Stimulated activated CD8-positive, alpha-beta memory T cell treated with anti-CD3 and anti-CD28 coated beads, Interleukin-2, amount 100 ng/mL, for 1 hour (primary cell): ENCODE measurements around the gene WIPF3.
"Not testable (repeated sequence)": the region's sequence is repeated elsewhere in the genome, so short reads cannot be mapped to it uniquely, and the experiment has no call there.

Experiments used
- DNase-seq, 2 donors: peaks; one replicate each; pipeline ENCODE4 v3.0.0-alpha.2; 2020; ENCODE audit warnings: low read depth in 2 of 2

WIPF3 gene

DNA sequence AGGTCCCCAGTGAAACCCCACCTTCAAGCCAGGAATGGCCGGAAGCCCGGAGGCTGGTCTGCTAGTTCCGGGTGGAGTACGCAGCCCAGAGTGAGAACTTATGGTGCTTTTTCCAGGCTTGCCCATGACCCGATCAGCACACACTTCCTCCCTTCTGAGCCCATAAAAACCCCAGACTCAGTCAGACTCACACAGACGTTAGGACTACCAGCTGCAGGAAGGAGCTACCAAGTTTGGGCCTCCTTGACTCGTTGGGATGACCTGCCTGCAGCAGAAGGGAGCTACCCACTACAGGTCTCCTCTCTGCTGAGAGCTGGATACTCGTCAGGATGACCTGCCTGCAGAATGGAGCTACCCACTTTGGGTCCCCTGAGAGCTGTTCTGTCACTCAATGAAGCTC, 144.2 kb downstream of the WIPF3 start:
- DNase-seq, result no peak

- no peak for DNase-seq
These were observed 144.9 kb downstream of the WIPF3 start for GRCh38 chr7:29951206-29951605.

GRCh38 chr7:29953726-29954347, 147.5 kb downstream of the WIPF3 start:
- no peak for DNase-seq

DNA sequence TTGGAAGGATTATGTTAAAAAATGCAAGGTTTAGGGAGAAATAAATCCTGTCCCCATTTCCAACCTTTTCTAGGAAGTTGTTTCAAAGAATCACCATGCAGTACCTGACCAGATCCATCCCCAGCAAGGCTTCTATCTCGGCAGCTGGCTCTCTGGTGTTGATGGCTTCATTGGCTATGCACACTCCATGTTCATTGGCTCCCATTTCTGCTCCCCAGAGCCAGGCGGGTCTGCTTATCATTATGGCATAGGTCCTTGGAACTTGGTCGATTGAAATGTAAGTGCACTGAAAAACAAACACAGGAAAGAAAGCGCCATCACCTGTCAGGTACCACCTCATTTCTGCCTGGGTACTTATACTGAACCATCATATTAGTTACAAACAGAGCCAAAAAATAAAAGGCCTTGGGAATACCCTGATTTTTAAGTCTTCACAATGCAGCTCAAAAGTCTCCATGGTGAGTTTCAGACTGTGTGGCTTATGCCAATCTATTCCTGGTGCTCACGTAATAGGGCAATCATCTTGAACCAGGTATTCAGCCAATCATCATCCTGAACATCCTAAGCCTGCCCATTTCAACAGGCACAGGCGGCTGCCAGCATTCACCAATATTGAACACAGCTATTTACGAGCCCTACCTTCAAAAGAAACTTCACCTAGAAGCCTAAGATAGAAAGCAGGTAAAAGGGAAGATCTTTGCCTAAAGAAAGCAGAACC, 148.9 kb downstream of the WIPF3 start:
- DNase-seq, result no peak

DNA sequence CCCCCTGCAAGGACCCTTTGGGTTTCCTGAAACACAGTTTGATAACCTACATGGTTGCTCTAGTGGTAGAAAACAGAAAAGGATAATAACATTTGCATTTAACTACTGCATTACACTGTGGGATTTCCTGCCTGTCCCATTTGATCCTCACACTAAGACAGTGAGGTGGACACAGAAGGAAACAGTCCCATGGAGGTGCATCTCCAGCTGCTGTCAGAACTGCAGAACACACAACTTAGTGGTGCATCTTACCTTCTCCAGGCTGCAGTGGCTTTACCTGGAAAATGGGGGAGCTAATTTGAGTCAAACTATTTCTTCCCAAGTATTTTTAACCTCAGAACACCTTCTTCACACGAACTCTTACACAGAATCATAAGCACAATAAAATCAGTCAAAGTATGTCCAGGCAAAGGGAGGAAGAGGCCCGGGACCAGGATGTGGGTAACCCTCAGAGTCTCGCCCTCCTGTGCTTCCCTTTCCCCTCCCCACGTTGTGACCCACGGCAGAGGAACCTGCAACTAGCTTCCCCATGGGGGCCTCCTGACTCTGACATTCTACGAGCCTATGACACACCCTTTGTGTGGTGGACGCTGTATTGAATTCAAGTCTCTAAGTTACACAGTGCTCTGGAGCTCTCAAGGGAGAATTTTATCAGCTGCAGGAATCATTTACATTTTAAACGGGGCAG, 149.6 kb downstream of the WIPF3 start:
- no peak for DNase-seq

DNA sequence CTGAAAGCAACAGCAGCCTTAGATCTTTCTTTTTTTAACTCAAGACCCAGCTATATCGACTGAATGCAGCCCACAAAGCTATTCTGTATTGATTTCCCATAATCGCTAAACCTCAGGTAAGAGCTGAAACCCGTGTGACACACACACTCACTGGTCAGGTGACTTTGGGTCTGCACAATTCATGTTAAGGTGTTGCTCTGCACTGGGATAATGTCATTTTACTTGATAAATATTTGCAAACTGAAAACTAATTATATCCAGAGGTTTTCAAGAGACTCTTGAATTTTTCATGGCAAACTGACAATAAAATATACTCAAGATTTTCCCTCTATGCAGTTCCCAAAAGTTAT, 150.2 kb downstream of the WIPF3 start:
- no peak for DNase-seq

- no peak for DNase-seq
These were observed 151.4 kb downstream of the WIPF3 start for GRCh38 chr7:29957521-29958310.

DNA sequence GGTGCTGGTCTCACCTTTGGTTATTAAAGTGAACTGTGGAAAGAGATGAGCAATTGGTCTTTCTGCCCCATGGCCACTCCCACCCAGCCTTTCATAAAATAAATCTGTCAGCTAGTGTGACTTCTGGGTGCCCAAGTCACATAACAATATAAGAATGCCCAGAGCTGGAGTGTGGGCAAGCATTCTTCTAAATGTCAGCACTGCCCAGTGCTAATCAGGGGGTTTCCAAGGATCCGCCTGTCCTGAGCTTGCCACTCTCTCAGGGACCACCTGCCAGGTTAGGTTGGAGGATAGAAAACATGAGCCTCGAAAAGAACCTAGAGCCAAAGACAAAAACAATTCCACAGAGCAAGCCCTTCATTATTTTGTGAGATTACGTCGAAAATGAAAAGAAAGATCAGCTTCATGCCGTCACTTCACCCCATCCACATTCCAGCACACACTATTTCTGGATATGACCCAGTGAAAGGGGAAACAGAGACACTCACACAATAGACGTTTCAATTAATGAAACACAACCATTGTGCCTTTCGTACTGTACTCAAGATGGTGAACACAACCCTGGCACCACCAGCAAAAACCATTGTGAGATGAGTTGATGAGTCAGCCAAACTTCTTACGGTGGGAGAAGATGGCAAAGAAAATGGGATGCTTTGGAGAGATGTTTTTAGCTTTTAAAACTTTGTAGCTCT, 152.5 kb downstream of the WIPF3 start:
- DNase-seq, result no peak

GRCh38 chr7:29961611-29962010, 155.3 kb downstream of the WIPF3 start:
- DNase-seq, result not testable (repeated sequence)

DNA sequence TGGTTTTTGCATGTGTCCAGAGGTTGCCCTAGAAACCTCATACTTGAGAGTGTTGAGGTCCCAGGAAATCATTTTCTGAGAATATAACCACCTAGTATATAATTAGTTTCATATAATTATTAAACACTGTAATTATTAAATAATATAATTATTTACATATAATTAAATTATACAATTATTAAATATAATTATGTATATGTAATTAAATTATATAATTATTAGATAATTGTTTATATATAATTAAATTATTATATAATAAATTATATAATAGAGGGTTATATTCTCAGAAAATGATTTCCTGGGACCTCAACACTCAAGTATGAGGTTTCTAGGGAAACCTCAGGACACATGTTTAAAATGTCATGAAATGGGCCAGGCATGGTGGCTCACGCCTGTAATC, 155.7 kb downstream of the WIPF3 start:
- no peak for DNase-seq

DNA sequence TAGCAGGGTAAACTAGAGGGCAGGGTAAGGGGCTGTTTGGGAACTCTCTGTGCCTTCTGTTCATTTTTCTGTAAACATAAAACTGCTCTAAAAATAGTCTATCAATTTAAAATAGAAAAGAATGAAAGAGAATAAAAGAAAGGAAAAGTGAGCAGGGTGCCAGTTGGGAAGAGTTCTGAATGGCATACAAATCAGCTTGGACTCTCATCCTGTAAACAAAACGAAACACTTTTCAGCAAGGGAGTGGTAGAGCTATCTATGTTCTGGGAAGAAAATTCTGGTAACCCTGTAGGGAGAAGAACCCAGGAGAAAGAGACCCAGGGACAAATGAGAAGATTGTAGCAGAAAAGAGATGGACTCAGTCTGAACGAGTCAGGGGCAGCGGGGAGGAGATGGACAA, 158.7 kb downstream of the WIPF3 start:
- no peak for DNase-seq
